Measurements from ENCODE around the gene ITIH1.

The ITIH1 gene

DNA sequence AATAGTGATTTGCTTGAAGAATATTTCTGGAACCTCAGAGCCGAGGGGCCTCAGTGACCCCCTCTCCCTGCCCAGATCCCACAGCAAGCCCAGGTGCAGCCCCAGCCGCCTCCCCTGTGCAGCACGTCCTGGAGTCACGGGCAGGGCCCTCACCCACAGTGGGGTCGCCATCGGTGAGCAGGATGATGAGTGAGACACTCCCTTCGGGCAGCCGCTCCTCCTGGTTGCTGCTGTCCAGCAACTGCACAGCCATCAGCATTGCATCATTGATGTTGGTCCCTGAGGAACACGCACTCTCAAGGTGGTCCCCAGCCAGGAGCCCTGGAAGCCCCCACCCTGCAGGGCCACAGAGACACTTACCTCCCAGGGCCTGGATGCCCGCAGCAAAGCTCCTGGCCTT is 46.6 kb downstream of the ITIH1 start:
- no peak overlapping the region for H3K4me3 ChIP-seq (ENCODE audit: low read length)
- no peak for DNase-seq (ENCODE audit: low read depth)
- TF ChIP-seq, protein P1, sequence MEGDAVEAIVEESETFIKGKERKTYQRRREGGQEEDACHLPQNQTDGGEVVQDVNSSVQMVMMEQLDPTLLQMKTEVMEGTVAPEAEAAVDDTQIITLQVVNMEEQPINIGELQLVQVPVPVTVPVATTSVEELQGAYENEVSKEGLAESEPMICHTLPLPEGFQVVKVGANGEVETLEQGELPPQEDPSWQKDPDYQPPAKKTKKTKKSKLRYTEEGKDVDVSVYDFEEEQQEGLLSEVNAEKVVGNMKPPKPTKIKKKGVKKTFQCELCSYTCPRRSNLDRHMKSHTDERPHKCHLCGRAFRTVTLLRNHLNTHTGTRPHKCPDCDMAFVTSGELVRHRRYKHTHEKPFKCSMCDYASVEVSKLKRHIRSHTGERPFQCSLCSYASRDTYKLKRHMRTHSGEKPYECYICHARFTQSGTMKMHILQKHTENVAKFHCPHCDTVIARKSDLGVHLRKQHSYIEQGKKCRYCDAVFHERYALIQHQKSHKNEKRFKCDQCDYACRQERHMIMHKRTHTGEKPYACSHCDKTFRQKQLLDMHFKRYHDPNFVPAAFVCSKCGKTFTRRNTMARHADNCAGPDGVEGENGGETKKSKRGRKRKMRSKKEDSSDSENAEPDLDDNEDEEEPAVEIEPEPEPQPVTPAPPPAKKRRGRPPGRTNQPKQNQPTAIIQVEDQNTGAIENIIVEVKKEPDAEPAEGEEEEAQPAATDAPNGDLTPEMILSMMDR (conservative IDR thresholded peaks at IDR 0.05; ENCODE audit: low read depth, low read length): no peak

DNA sequence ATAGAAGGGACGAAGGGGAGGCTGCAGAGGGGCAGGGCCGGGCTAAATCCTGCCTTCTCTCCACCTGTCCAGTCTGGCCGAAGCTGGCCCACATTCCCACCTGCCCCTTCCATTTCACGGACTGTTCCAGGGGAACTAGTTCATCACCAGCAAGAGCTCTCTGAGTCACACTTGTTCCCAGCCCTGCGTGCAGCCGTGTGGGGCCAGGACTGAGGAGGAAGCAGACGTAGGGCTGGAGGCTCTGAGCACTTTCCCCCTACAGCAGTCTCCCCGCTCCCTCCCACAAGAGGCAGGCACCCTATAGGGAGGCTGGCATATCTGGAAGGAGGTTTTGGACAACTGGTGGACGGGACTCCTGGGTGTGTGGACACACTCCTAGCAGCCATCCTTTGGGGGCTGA is 50.0 kb downstream of the ITIH1 start:
- no peak for DNase-seq (ENCODE audit: low read depth)
- no peak overlapping the region for H3K4me3 ChIP-seq (ENCODE audit: low read length)
- TF ChIP-seq, protein P1 (conservative IDR thresholded peaks at IDR 0.05; ENCODE audit: low read depth, low read length): no peak

DNA sequence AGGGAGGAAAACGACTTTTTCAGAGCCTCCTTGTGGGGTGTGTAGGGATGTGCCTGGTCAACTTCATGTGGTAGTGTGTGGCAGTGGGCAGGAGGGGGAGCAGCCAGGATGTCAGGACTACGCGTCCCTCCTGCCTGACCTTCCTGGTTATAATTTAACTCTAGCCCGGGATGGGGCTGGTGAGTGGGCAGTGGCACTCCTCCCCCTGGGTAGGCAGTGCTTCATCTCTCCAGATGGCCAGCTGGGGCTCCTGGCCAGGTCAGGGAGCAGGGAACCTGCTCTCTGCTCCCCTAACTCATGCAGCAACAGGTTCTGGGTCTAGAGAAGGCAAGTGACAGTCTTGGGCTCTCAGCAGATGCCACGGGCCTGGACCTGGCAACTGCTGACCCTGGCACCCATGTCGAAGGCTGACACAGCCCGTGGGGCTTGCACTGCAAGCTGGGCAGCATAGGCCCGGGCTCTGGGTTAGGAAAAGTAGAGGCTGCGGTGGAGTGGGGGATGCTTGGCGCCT is 50.5 kb downstream of the ITIH1 start:
- no peak for DNase-seq (ENCODE audit: low read depth)
- TF ChIP-seq, protein P1 (conservative IDR thresholded peaks at IDR 0.05; ENCODE audit: low read depth, low read length): no peak
- no peak overlapping the region for H3K4me3 ChIP-seq (ENCODE audit: low read length)

DNA sequence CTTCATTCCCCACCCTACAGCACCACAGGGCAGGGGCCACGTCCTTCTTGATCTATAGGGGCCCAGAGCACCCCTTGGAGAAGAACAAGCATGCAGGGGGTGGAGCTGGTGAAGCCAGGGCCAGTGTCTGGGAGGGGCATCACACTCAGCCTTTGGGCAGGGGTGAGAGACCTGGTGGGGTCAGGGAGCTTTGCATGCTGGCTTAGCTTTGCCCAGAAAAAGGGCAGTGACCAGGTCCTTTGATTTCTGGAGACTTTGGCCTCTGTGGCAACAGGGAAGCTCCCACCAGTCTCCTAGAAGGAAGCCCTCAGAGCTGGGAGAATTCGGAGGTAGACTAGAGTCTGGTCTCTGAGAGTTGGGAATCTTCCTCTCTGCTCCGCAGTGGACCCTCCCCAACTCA is 52.1 kb downstream of the ITIH1 start:
- no peak overlapping the region for H3K4me3 ChIP-seq (ENCODE audit: low read length)
- TF ChIP-seq, protein P1 (conservative IDR thresholded peaks at IDR 0.05; ENCODE audit: low read depth, low read length): no peak
- no peak for DNase-seq (ENCODE audit: low read depth)

DNA sequence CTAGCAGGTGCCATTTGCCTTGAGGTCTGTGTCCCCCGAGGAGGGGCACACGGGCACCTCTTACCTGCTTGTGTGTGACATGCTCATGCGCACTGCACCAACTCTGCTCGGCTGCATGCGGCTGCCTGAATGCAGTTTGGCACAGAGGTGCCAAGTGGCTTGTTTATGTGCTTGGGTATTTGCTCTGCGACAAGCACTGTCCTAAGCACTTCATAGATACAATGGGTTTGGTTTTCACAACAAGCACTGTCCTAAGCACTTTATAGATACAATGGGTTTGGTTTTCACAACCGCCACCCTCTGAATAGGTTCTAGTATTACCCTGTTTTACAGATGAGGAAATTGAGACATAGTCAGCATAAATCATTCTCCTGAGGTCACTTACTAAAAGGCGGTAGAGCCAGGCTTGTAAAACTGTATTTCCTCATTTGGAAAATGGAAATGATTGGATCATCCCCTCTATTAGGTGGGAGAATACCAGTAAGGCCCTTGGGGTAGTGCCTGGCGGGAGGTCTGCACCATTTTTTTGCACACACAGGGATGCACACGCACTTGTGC is 52.6 kb downstream of the ITIH1 start:
- no peak overlapping the region for H3K4me3 ChIP-seq (ENCODE audit: low read length)
- no peak for DNase-seq (ENCODE audit: low read depth)
- TF ChIP-seq, protein P1 (conservative IDR thresholded peaks at IDR 0.05; ENCODE audit: low read depth, low read length): no peak

DNA sequence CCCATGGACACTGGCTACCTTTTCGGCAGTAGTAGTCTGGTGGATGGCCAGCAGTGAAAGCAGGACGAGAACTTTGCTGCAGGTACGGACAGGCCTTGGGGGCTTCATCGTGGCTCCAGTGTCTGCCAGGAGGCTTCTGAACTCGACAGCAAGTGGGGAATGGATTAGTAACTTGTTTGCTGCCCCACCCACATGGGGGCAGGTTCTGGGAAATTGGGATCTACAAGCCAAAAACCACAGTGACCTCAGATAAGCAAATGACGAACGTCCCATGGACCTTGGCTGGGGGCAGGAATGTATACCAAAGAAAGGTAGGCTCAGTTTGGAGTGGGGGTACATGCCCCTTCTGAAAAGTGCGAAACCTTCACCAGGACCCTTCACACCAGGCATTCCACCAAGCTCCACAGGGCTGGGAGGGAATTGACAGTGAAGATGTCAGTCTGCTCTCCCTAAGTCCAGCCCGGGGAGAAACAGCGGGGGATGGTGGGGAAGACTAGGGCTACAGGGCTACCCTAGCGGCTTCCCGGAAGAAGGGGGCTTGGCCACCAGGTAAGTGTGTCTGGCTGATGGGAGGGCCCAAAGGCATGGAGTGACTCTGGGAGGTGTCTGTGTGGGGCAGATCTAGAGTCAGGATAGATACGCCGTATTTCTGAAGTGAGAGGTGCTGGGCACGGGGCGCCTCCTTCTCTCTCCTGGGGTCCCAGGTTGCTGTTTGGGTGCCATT is 53.3 kb downstream of the ITIH1 start, which contains the start of gene ITIH4:
ITIH4 (minus strand) TSS at position 138 of the 724 bp plus-strand sequence; CDS start at position 108, 30 bp downstream.
- DNase-seq (ENCODE audit: low read depth): no peak
- TF ChIP-seq, protein P1 (conservative IDR thresholded peaks at IDR 0.05; ENCODE audit: low read depth, low read length): no peak
- H3K4me3 ChIP-seq (ENCODE audit: low read length): no peak within 1 kb of the TSS
